Large intestine (tissue), 3 donors: ENCODE results near the gene GNAS-AS1. TPM values are rescaled to one million over a fixed set of nuclear protein-coding genes. Genes with fewer than 3 reads are reported as not detected.

Source experiments
- DNase-seq, 2 donors: peaks; one replicate each; pipeline versions ENCODE4 v3.0.0 to v3.0.0-alpha.2; 2013
- H3K27ac ChIP-seq: one replicate; pipeline ENCODE4 v1.5.1; 2013; ENCODE audit warnings: low read length
- H3K27me3 ChIP-seq: 2 replicates; pipeline ENCODE4 v1.6.1; 2013; ENCODE audit warnings: low read length; ENCODE audit not compliant: control insufficient read depth, insufficient read depth
- H3K36me3 ChIP-seq: 2 replicates; pipeline ENCODE4 v1.6.1; 2013; ENCODE audit warnings: low read length; ENCODE audit not compliant: control insufficient read depth, insufficient read depth
- H3K4me1 ChIP-seq: one replicate; pipeline ENCODE4 v1.6.1; 2013; ENCODE audit warnings: low read length; ENCODE audit not compliant: control insufficient read depth, insufficient read depth
- H3K4me3 ChIP-seq: one replicate; pipeline ENCODE4 v1.5.1; 2013; ENCODE audit warnings: low read length
- H3K9me3 ChIP-seq: one replicate; pipeline ENCODE4 v1.6.1; 2013; ENCODE audit warnings: mild to moderate bottlenecking, low read depth, low read length, moderate library complexity; ENCODE audit not compliant: control insufficient read depth
- WGBS: methylation state at CpG from one replicate; pipeline ENCODE4 v1.1.5; 2013; ENCODE audit warnings: low lambda C conversion rate; ENCODE audit not compliant: insufficient coverage; 5-methylcytosine and 5-hydroxymethylcytosine counted together
- polyA plus RNA-seq: library from polyadenylated mRNA; unstranded; fragments of 120-200 nt; gene quantifications from one replicate; pipeline ENCODE4 v1.2.1, GENCODE V29; 2013

The GNAS-AS1 gene
- polyA plus RNA-seq, 1 donor = 0.40 TPM

- no peaks in the 10 kb centered on the region for H3K36me3 ChIP-seq
- no peak overlapping the region for H3K4me3 ChIP-seq
- no peaks in the 10 kb centered on the region for H3K9me3 ChIP-seq
- no CpG with 5 or more reads among the region's 4 CpGs for WGBS
- no peak for DNase-seq
- H3K27ac ChIP-seq = no peak overlapping the region
- no peaks in the 10 kb centered on the region for H3K4me1 ChIP-seq
- H3K27me3 ChIP-seq = peaks cover 16% of the 10 kb centered on the region
Observed at GRCh38 chr20:58781138-58781537, 69.6 kb downstream of the GNAS-AS1 start.

- Histone ChIP-seq H3K4me1 (no peaks in the 10 kb centered on the region), H3K36me3 (no peaks in the 10 kb centered on the region), H3K27me3 (peaks cover 16% of the 10 kb centered on the region), H3K4me3 (no peak overlapping the region), H3K27ac (no peak overlapping the region), H3K9me3 (no peaks in the 10 kb centered on the region)
- DNase-seq = no peak
- 40% methylated on average over 1 of the region's 9 CpGs for WGBS
Observed at GRCh38 chr20:58778760-58779159, 71.9 kb downstream of the GNAS-AS1 start.

GRCh38 chr20:58777657-58778056, 73.0 kb downstream of the GNAS-AS1 start:
- H3K4me1 ChIP-seq = no peaks in the 10 kb centered on the region
- no peak overlapping the region for H3K27ac ChIP-seq
- H3K27me3 ChIP-seq = peaks cover 16% of the 10 kb centered on the region
- no peaks in the 10 kb centered on the region for H3K9me3 ChIP-seq
- no CpG with 5 or more reads among the region's 7 CpGs for WGBS
- no peak for DNase-seq
- H3K36me3 ChIP-seq = no peaks in the 10 kb centered on the region
- H3K4me3 ChIP-seq = no peak overlapping the region

GRCh38 chr20:58776109-58776508, 74.6 kb downstream of the GNAS-AS1 start:
- Histone ChIP-seq H3K27me3 (peaks cover 11% of the 10 kb centered on the region), H3K36me3 (no peaks in the 10 kb centered on the region), H3K9me3 (no peaks in the 10 kb centered on the region), H3K4me1 (no peaks in the 10 kb centered on the region), H3K4me3 (no peak overlapping the region), H3K27ac (no peak overlapping the region)
- WGBS = no CpG with 5 or more reads among the region's 3 CpGs
- DNase-seq = no peak

- Histone ChIP-seq H3K27me3 (peaks cover 10% of the 10 kb centered on the region), H3K9me3 (no peaks in the 10 kb centered on the region), H3K4me3 (no peak overlapping the region), H3K27ac (no peak overlapping the region), H3K36me3 (no peaks in the 10 kb centered on the region), H3K4me1 (no peaks in the 10 kb centered on the region)
- no peak for DNase-seq
- WGBS = no CpG with 5 or more reads among the region's 8 CpGs
Observed at GRCh38 chr20:58775371-58775770, 75.3 kb downstream of the GNAS-AS1 start.

- peaks cover 7% of the 10 kb centered on the region for H3K27me3 ChIP-seq
- no peaks in the 10 kb centered on the region for H3K36me3 ChIP-seq
- no peak overlapping the region for H3K27ac ChIP-seq
- no peaks in the 10 kb centered on the region for H3K4me1 ChIP-seq
- no peak for DNase-seq
- H3K4me3 ChIP-seq = no peak overlapping the region
- no CpG with 5 or more reads among the region's 5 CpGs for WGBS
- no peaks in the 10 kb centered on the region for H3K9me3 ChIP-seq
Observed at GRCh38 chr20:58774667-58775263, 75.9 kb downstream of the GNAS-AS1 start.

GRCh38 chr20:58774214-58774613, 76.5 kb downstream of the GNAS-AS1 start:
- no peaks in the 10 kb centered on the region for H3K36me3 ChIP-seq
- no peak overlapping the region for H3K27ac ChIP-seq
- H3K4me1 ChIP-seq = no peaks in the 10 kb centered on the region
- no peak for DNase-seq
- 100% methylated on average over 1 of the region's 5 CpGs for whole genome bisulfite sequencing
- H3K9me3 ChIP-seq = no peaks in the 10 kb centered on the region
- peaks cover 4% of the 10 kb centered on the region for H3K27me3 ChIP-seq
- no peak overlapping the region for H3K4me3 ChIP-seq

- H3K27me3 ChIP-seq = peaks cover 5% of the 10 kb centered on the region
- H3K9me3 ChIP-seq = no peaks in the 10 kb centered on the region
- no peak overlapping the region for H3K27ac ChIP-seq
- H3K36me3 ChIP-seq = no peaks in the 10 kb centered on the region
- no peaks in the 10 kb centered on the region for H3K4me1 ChIP-seq
- H3K4me3 ChIP-seq = no peak overlapping the region
- no peak for DNase-seq
- WGBS = no CpG with 5 or more reads among the region's 6 CpGs
Observed at GRCh38 chr20:58772786-58773185, 77.9 kb downstream of the GNAS-AS1 start.

Other genes with a start within 250 kb of the GNAS-AS1 start
- gene STX16, start 199.6 kb downstream of the GNAS-AS1 start, polyA plus RNA-seq = 80.6 TPM
- 35.1 TPM for gene NPEPL1, start 158.1 kb downstream of the GNAS-AS1 start, polyA plus RNA-seq
- 930 TPM for gene GNAS, start 1.8 kb upstream of the GNAS-AS1 start, polyA plus RNA-seq
- gene NELFCD, start 130.4 kb upstream of the GNAS-AS1 start, polyA plus RNA-seq = 82.0 TPM
- 89.9 TPM for gene CTSZ, start 156.4 kb upstream of the GNAS-AS1 start, polyA plus RNA-seq
- 0.52 TPM for gene TUBB1, start 168.5 kb upstream of the GNAS-AS1 start, polyA plus RNA-seq
- gene ATP5F1E, start 181.4 kb upstream of the GNAS-AS1 start, polyA plus RNA-seq = 115 TPM
- 75.6 TPM for gene PRELID3B, start 191.9 kb upstream of the GNAS-AS1 start, polyA plus RNA-seq